ENCODE results near the gene FOXO3.

FOXO3 gene

GRCh38 chr6:108716801-108717791 lies 156.4 kb downstream of the FOXO3 start:
- no peak for DNase-seq

DNA sequence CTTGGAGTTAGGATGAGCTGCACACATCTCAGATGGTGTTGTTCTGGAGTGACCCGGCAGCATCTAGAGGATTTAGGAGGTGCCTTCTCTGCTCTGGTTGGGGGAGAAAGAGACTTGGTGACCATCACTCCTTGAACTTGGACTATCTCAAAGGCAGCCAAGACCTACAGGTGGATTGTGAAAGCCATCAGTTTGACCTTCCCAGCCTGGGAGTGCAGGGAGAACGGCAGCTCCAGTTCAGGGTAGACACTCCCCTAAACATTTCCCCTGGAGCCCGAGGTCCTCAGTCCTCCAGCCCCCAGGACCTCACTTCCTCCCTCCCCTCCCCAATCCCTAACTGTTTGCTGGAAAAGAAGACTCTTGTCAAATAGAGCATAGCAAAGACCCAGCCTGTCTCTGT lies 158.8 kb downstream of the FOXO3 start:
- no peak for DNase-seq

- DNase-seq = no peak
Measured at GRCh38 chr6:108720827-108721226, 160.1 kb downstream of the FOXO3 start.

- DNase-seq = no peak
Measured at GRCh38 chr6:108721286-108721685, 160.6 kb downstream of the FOXO3 start.

GRCh38 chr6:108723594-108723993 lies 162.9 kb downstream of the FOXO3 start:
- DNase-seq = no peak

- no peak for DNase-seq
Measured at GRCh38 chr6:108726726-108727339, 166.1 kb downstream of the FOXO3 start.

DNA sequence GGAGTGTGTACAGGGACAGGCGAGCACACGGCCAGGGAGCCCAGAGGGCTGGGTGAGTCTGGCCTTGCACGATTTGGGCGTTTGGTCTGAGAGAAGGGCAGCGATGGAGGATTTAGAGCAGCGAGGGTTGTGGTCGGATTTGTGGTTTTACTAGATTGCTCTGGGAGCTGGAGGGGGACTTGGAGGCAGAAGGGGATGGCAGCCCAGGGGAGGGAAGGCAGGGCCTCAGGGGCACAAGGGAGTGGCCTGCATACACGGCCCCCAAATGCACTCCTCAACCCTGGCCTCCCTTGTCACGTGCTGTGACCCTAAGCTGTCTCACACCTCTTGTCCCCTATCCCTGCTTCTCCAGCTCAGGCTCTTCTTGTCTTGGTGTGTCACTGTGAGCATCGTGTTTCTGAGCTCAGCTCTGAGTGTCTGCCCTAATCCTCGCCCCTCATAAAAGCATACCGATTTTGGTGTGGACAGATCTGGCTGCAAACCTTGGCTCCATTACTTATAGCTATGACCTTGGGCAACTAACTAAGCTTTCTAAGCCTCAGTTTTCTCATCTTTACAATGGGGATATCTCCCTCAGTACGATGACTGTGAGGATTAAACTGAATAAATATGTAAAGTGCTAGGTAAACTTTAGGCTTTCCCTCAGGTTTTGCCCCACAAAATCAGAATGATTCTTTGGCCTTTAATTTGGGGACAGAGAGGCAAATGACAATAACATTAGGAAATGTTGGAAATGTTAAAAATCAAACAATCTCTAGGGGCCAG lies 167.4 kb downstream of the FOXO3 start:
- no peak for DNase-seq

- no peak for DNase-seq
Measured at GRCh38 chr6:108728826-108729225, 168.1 kb downstream of the FOXO3 start.

GRCh38 chr6:108730635-108731515 lies 170.2 kb downstream of the FOXO3 start:
- no peak for DNase-seq

GRCh38 chr6:108732091-108732870 lies 171.6 kb downstream of the FOXO3 start:
- no peak for DNase-seq

- no peak for DNase-seq
Measured at GRCh38 chr6:108733051-108733450, 172.3 kb downstream of the FOXO3 start.

- no peak for DNase-seq
Measured at GRCh38 chr6:108733706-108734265, 173.1 kb downstream of the FOXO3 start.
